ENCODE data around the gene TNS1. TPM values are rescaled to one million over a fixed set of nuclear protein-coding genes. Genes with fewer than 3 reads are reported as not detected.

Gene TNS1
- total RNA-seq, 2 donors from 2014 or later: 0.29 to 2.1 TPM

- ATAC-seq: no peak
- H3K36me3 Mint-ChIP-seq: no peaks in the 10 kb centered on the region
- H3K4me3 Mint-ChIP-seq: no peak overlapping the region
- H3K27me3 Mint-ChIP-seq: peaks cover 0 to 1% of the 10 kb centered on the region in 2 donors
- peaks cover 5 to 8% of the 10 kb centered on the region in 2 donors for H3K4me1 Mint-ChIP-seq (ENCODE audit: low read depth in 2 of 2)
- no peak for DNase-seq (ENCODE audit: low spot score)
- no peak overlapping the region for H3K27ac Mint-ChIP-seq
- H3K9me3 Mint-ChIP-seq: peaks cover 3% of the 10 kb centered on the region
These were observed 201.1 kb downstream of the TNS1 start for GRCh38 chr2:217801711-217802110.

DNA sequence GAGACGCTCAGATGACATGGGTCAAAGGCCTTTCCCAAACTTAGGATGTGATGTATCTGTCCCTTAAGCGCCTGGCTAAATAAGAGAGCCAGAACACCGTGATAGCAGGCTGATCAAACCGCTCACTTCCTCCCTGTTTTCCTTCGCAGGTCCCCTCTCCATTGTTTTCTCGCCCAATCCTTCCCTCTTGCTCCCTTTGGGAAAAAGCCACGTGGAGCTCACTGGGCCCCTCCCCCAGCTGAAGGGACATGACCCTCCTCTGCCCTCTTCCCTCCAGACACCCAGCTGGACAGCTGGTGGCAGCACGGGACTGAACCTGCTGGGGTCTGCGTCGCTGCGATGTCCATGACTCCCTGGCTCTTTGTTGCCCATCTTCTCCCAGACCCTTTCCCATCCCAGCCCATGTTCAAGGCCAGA is 201.7 kb downstream of the TNS1 start:
- no peak for DNase-seq (ENCODE audit: low spot score)
- Mint-ChIP-seq H3K27ac (no peak overlapping the region), H3K4me1 (ENCODE audit: low read depth in 2 of 2) (peaks cover 5 to 7% of the 10 kb centered on the region in 2 donors), H3K4me3 (no peak overlapping the region), H3K27me3 (no peaks in the 10 kb centered on the region), H3K9me3 (peaks cover 3% of the 10 kb centered on the region), H3K36me3 (no peaks in the 10 kb centered on the region)
- ATAC-seq: no peak

- no peaks in the 10 kb centered on the region for H3K27me3 Mint-ChIP-seq
- H3K36me3 Mint-ChIP-seq: no peaks in the 10 kb centered on the region
- no peak overlapping the region for H3K4me3 Mint-ChIP-seq
- DNase-seq (ENCODE audit: low spot score) (no peak), ATAC-seq (no peak)
- peaks cover 2% of the 10 kb centered on the region for H3K9me3 Mint-ChIP-seq
- peaks cover 3 to 5% of the 10 kb centered on the region in 2 donors for H3K4me1 Mint-ChIP-seq (ENCODE audit: low read depth in 2 of 2)
- H3K27ac Mint-ChIP-seq: no peak overlapping the region
These were observed 202.2 kb downstream of the TNS1 start for GRCh38 chr2:217800433-217801114.

DNA sequence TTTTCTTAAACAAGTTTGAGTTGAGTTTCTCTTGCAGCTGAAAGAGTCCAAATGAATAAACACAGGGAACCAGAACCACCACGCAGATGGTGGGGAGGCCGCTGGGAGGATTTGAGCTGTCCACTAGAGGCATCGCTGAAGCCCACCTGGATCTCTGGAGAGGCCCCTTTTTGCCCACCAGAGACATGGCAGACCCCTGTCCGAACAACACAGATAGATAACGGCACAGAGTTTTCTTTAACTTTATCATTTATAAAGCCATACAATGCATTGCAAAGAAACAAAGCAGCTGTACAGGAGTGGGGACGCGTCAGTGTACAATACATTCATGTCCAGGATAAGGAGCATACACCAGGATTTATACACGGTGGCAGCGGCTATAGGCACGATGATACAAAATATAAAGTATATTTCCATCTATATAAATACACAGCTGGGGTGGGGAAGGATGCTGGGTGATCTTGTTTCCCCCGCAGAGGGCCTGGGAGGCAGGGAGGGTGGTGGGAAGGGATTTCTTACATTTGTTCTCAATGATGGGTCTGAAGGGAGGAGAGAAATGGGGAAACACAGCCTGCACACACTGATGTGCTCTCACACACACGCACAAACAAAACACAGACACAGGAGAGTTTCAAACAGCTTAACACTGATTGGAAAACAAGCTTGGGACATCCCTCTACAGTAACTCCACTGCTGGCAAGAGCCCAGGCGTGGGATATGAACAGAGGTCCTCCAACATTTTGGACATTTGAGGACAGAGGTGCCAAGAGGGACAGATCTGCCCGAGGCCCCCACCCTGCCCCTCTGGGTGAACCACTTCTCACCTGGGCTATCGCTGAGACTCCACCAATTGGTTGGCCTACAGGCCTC is 203.0 kb downstream of the TNS1 start:
- Mint-ChIP-seq H3K4me3 (no peak overlapping the region), H3K4me1 (ENCODE audit: low read depth in 2 of 2) (peaks cover 0 to 3% of the 10 kb centered on the region in 2 donors), H3K27ac (no peak overlapping the region), H3K9me3 (no peaks in the 10 kb centered on the region), H3K27me3 (no peaks in the 10 kb centered on the region), H3K36me3 (no peaks in the 10 kb centered on the region)
- DNase-seq (ENCODE audit: low spot score): no peak
- ATAC-seq: no peak

- no peak overlapping the region for H3K27ac Mint-ChIP-seq
- H3K9me3 Mint-ChIP-seq: no peaks in the 10 kb centered on the region
- peaks cover 0 to 3% of the 10 kb centered on the region in 2 donors for H3K4me1 Mint-ChIP-seq (ENCODE audit: low read depth in 2 of 2)
- H3K36me3 Mint-ChIP-seq: no peaks in the 10 kb centered on the region
- H3K4me3 Mint-ChIP-seq: no peak overlapping the region
- ATAC-seq (no peak), DNase-seq (ENCODE audit: low spot score) (no peak)
- no peaks in the 10 kb centered on the region for H3K27me3 Mint-ChIP-seq
These were observed 203.8 kb downstream of the TNS1 start for GRCh38 chr2:217798743-217799562.

- no peak for DNase-seq (ENCODE audit: low spot score)
- H3K27me3 Mint-ChIP-seq: no peaks in the 10 kb centered on the region
- ATAC-seq: no peak
- peaks cover 0 to 3% of the 10 kb centered on the region in 2 donors for H3K4me1 Mint-ChIP-seq (ENCODE audit: low read depth in 2 of 2)
- no peak overlapping the region for H3K27ac Mint-ChIP-seq
- H3K4me3 Mint-ChIP-seq: no peak overlapping the region
- H3K9me3 Mint-ChIP-seq: no peaks in the 10 kb centered on the region
- no peaks in the 10 kb centered on the region for H3K36me3 Mint-ChIP-seq
These were observed 204.6 kb downstream of the TNS1 start for GRCh38 chr2:217798191-217798590.

DNA sequence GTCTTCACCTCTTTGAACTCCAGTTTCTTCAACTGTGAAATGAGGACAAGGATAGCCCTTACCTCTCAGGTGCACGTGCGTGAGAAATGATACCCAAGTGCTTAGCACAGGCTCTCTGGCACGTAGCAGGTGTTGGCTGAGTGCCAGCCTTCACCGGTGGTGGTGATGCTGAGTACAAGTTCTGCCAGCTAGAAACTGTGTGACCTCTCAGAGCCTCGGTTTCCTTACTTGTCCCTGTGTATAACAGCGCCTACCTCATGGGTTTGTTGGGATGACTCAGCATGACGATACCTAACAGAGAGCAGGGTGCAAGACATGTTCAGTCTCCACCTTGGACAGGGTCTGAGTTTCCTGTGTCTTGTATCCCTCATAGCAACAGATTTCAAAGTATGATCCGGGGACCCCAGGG is 205.1 kb downstream of the TNS1 start:
- no peak overlapping the region for H3K4me3 Mint-ChIP-seq
- H3K4me1 Mint-ChIP-seq (ENCODE audit: low read depth in 2 of 2): peaks cover 0 to 3% of the 10 kb centered on the region in 2 donors
- H3K27me3 Mint-ChIP-seq: no peaks in the 10 kb centered on the region
- H3K27ac Mint-ChIP-seq: no peak overlapping the region
- ATAC-seq (no peak), DNase-seq (ENCODE audit: low spot score) (no peak)
- no peaks in the 10 kb centered on the region for H3K36me3 Mint-ChIP-seq
- H3K9me3 Mint-ChIP-seq: no peaks in the 10 kb centered on the region

DNA sequence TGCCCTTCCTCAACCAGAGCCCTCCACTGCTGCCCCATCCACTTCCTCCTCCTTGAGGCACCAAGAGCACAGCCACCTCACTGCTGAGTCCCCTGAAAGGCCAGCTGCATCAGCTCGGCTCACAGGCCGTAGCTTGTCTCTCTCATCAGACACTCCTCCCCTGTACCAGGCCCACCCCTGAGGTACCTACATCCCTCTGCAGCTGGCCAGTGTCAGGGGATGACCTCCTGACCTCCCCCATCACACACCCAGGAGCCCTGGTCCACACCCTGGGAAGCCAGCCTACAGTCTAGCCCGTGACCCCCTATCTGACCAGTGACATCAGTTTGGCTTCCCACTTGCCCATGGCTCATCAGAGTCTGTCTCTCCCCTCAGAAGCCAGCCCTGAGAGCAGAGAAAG is 205.6 kb downstream of the TNS1 start:
- Mint-ChIP-seq H3K9me3 (no peaks in the 10 kb centered on the region), H3K27me3 (no peaks in the 10 kb centered on the region), H3K36me3 (no peaks in the 10 kb centered on the region), H3K27ac (no peak overlapping the region), H3K4me1 (ENCODE audit: low read depth in 2 of 2) (peaks cover 0 to 3% of the 10 kb centered on the region in 2 donors), H3K4me3 (no peak overlapping the region)
- ATAC-seq (no peak), DNase-seq (ENCODE audit: low spot score) (no peak)

DNA sequence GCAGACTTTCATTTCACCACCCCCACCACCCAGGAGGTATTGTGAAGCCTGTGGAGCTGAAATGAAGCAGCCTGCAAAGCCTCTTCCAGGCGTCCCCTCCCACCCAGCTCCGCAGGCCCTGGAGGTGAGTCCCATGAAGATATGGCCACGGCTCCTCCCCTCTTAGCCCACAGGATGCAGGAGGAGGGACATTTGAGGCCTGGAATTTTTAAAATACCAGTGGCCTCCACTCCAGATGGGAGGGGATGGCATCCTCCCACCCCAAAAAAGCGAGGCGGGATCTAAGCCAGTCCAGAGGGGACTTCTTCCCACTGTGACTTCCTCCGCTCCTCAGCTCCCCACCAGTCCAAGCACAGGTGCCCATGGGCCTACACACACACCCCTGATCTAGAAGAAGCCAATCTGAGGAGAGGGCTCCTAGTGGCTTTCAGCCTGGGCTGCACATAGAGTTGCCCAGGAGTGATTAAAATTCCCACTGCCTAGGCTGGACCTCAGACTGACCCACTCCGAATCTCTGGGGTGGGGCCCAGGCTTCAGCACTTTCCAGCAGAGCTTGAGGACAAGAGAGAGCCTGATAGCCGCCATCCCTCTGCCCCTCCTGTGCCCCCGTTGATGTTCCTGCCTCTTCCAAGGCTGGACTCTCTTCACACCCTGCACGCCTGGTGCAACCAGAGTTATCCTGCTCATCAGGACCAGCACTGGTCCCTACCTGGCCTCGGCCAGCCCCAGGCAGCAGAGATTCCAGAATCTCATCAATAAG is 206.9 kb downstream of the TNS1 start:
- H3K36me3 Mint-ChIP-seq: no peaks in the 10 kb centered on the region
- H3K27me3 Mint-ChIP-seq: peaks cover 0 to 1% of the 10 kb centered on the region in 2 donors
- no peak for ATAC-seq
- no peak overlapping the region for H3K4me3 Mint-ChIP-seq
- DNase-seq (ENCODE audit: low spot score): no peak
- peaks cover under 1 to 7% of the 10 kb centered on the region in 2 donors for H3K4me1 Mint-ChIP-seq (ENCODE audit: low read depth in 2 of 2)
- H3K27ac Mint-ChIP-seq: no peak overlapping the region
- H3K9me3 Mint-ChIP-seq: no peaks in the 10 kb centered on the region

GRCh38 chr2:217795067-217795466 is 207.7 kb downstream of the TNS1 start:
- H3K27me3 Mint-ChIP-seq: peaks cover 0 to 7% of the 10 kb centered on the region in 2 donors
- H3K9me3 Mint-ChIP-seq: no peaks in the 10 kb centered on the region
- DNase-seq (ENCODE audit: low spot score) (no peak), ATAC-seq (no peak)
- no peak overlapping the region for H3K4me3 Mint-ChIP-seq
- H3K4me1 Mint-ChIP-seq (ENCODE audit: low read depth in 2 of 2): peaks cover 9 to 15% of the 10 kb centered on the region in 2 donors
- no peak overlapping the region for H3K27ac Mint-ChIP-seq
- H3K36me3 Mint-ChIP-seq: no peaks in the 10 kb centered on the region

GRCh38 chr2:217794133-217794986 is 208.4 kb downstream of the TNS1 start:
- ATAC-seq: peak in 1 of 2 donors; percentile 7
- H3K4me1 Mint-ChIP-seq (ENCODE audit: low read depth in 2 of 2): peaks cover 10 to 18% of the 10 kb centered on the region in 2 donors

GRCh38 chr2:217793566-217794132 is 209.1 kb downstream of the TNS1 start:
- H3K4me1 Mint-ChIP-seq (ENCODE audit: low read depth in 2 of 2): peaks cover 10 to 16% of the 10 kb centered on the region in 2 donors
- peaks cover 0 to 7% of the 10 kb centered on the region in 2 donors for H3K27me3 Mint-ChIP-seq
- H3K9me3 Mint-ChIP-seq: no peaks in the 10 kb centered on the region
- H3K4me3 Mint-ChIP-seq: no peak overlapping the region
- H3K36me3 Mint-ChIP-seq: no peaks in the 10 kb centered on the region
- DNase-seq (ENCODE audit: low spot score) (no peak), ATAC-seq (no peak)
- H3K27ac Mint-ChIP-seq: no peak overlapping the region

More at GRCh38 chr2:217794133-217794986, 208.4 kb downstream of the TNS1 start:
- Mint-ChIP-seq H3K4me3 (no peak overlapping the region), H3K36me3 (no peaks in the 10 kb centered on the region), H3K27ac (no peak overlapping the region), H3K27me3 (peaks cover 0 to 7% of the 10 kb centered on the region in 2 donors), H3K9me3 (no peaks in the 10 kb centered on the region)
- DNase-seq (ENCODE audit: low spot score): no peak
